D721Med (cell line): ENCODE data around the gene HTR6.
"Not testable (repeated sequence)": the region's sequence is repeated elsewhere in the genome, so short reads cannot be mapped to it uniquely, and the experiment has no call there.

Experiments
- DNase-seq: peaks from one replicate; pipeline ENCODE4 v3.0.0; 2011; ENCODE audit warnings: low spot score; ENCODE audit not compliant: insufficient read length
- FAIRE-seq: peaks from 2 replicates; lab custom pipeline; 2011; peaks lifted over from hg19 to GRCh38; lab: Jason Lieb, UNC
- CTCF ChIP-seq: IDR thresholded peaks from 2 replicates; pipeline ENCODE4 v1.5.1; 2012; ENCODE audit warnings: mild to moderate bottlenecking, control low read depth; ENCODE audit not compliant: insufficient read depth; ENCODE audit errors: missing control alignments

HTR6 gene

GRCh38 chr1:19630720-19631395, 33.8 kb upstream of the HTR6 start:
- DNase-seq: no peak
- FAIRE-seq: no peak
- TF ChIP-seq CTCF: no peak

GRCh38 chr1:19632211-19632610, 32.5 kb upstream of the HTR6 start:
- FAIRE-seq (no peak), DNase-seq (no peak)
- no peak for TF ChIP-seq CTCF

- no peak for TF ChIP-seq CTCF
- FAIRE-seq: no peak
- DNase-seq: no peak
Observed at GRCh38 chr1:19633106-19633505, 31.6 kb upstream of the HTR6 start.

- FAIRE-seq, DNase-seq: not testable (repeated sequence)
Observed at GRCh38 chr1:19635064-19635463, 29.6 kb upstream of the HTR6 start.

- no peak for FAIRE-seq
- TF ChIP-seq CTCF: no peak
Observed at GRCh38 chr1:19635646-19636045, 29.0 kb upstream of the HTR6 start.

GRCh38 chr1:19636065-19636464, 28.6 kb upstream of the HTR6 start:
- TF ChIP-seq CTCF: no peak
- DNase-seq: no peak
- no peak for FAIRE-seq

More at GRCh38 chr1:19635646-19636045, 29.0 kb upstream of the HTR6 start:
- DNase-seq: no peak

- not testable (repeated sequence) for DNase-seq, FAIRE-seq
Observed at GRCh38 chr1:19636749-19637148, 27.9 kb upstream of the HTR6 start.

GRCh38 chr1:19637606-19638005, 27.1 kb upstream of the HTR6 start:
- DNase-seq: no peak
- TF ChIP-seq CTCF: no peak
- FAIRE-seq: no peak

GRCh38 chr1:19639228-19639627, 25.4 kb upstream of the HTR6 start:
- FAIRE-seq, DNase-seq: not testable (repeated sequence)
